GM19397 (cell line): Measurements from ENCODE around the gene AGXT.
"Not testable (repeated sequence)": the region's sequence is repeated elsewhere in the genome, so short reads cannot be mapped to it uniquely, and the experiment has no call there.

Experiments
- ATAC-seq: cut with Tn5 transposase; IDR thresholded peaks from one replicate; pipeline ENCODE4 v1.9.1; 2021; ENCODE audit warnings: mild to moderate bottlenecking, moderate library complexity; ENCODE audit not compliant: unreplicated experiment

Gene AGXT

DNA sequence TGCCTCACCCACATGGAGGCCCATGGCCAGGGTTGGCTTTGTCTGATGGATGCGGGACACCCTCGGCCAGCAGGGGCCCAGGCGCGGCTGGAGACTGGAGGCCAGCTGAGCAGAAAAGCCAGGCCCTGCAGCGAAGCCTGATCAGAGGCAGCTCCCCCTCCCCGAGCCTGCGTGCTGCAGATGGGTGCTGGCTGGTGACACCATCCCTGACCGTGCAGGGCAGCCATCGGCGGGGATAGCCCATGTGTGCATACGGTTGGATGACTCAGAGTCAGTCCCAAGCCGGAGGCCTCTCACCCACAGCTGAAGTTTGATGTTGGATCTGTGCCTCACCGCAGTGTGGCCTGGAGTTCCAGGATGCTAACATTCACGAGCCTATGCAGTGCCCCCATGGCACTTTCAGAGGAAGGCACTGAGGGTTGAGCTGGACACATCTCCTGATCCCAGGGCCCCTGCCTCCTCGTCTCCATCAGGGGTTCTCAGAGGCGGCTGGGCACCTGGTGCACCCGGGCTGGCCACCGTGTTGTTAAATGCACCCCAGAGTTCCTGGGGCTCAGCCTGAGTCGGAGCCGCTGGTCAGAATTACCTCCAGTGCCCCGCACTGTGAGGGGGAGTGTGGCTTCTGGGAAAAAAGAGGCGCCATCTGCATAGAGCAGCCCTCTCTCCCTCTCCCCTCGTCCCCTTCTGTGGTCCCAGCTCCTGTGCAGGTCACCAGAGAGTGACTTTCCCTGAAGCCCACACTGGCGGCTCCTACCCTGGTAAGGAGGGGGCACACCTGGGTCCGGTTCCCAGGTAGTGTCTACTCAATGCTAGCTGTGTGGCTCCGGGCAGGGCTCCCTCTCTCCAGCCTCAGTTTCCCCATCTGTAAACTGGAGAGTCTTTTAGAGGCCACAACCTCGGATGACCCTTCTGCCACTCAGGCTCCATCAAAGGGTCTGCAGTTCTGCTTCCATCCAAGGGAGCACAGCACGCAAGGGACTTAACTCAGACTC, 29.2 kb upstream of the AGXT start:
- ATAC-seq = no peak

DNA sequence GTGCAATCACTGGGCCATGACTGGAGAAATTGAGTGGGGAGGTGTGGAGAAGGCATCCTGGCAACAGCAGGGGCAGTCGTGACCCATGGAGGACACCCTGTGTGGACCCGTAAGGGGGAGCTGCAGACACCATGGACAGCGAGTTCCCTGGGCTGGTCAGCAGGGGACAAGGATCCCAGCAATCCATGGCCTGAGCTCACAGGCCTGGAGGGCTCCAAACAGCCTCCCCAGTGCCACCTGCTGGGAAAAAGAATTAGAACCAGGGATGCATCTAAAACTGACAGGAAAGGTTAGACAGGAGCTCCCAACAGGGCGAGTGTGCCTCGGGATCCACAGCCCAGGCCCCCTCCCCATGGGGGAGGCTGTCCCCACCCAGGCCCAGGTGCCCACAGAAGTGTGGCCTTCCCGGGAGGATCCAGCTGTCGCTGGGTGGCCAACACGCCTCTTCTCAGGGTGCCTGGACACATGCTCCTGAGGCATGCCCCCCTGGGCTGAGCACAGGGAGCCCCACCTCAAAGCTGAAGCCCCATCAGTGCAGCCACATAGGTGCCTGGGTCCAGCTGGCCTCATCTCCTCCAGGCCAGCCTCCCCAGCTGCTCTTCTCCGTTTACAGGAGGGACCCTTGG, 28.1 kb upstream of the AGXT start:
- ATAC-seq = no peak

DNA sequence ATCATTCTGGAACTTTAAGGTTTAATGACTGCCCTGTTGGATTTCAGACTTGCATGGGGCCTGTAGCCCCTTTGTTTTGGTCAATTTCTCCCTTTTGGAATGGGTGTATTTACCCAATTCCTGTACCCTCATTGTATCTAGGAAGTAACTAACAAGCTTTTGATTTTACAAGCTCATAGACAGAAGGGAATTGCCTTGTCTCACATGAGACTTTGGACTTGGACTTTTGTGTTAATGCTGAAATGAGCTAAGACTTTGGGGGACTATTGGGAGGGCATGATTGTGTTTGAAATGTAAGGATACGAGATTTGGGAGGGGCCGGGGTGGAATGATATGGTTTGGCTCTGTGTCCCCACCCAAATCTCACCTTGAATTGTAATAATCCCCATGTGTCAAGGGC, 22.3 kb upstream of the AGXT start:
- ATAC-seq = not testable (repeated sequence)

DNA sequence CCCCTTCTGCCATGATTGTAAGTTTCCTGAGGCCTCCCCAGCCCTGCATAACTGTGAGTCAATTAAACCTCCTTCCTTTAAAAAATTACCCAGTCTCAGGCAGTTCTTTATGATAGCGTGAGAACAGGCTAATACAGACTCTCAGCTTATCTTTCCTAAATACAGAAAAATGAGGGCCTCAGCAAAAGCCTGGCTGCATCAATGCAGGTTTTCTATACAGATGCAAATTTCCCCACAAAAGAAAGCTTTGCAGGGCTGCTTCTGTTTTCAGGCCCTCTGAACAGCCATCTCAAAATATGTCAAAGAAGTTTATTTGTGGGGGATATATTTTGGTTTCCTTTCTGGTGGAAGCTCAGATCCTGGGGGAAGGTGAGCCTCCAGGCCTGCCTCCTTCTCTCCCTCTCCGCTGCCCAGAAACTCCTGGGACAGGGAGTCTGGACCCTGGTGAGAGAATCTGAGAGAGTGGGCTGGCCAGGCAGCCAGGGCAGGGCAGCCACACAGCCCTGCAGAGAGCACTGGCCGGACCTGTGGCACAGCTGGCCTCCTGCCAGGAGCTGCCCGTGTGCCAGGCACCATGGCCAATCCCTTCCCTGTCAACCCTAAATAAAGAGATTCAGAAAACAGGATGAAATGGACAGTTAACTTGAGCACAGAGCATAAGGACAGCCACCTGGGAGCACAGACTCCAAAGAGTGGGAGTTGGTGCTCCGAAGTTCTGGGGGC, 21.6 kb upstream of the AGXT start:
- no peak for ATAC-seq

DNA sequence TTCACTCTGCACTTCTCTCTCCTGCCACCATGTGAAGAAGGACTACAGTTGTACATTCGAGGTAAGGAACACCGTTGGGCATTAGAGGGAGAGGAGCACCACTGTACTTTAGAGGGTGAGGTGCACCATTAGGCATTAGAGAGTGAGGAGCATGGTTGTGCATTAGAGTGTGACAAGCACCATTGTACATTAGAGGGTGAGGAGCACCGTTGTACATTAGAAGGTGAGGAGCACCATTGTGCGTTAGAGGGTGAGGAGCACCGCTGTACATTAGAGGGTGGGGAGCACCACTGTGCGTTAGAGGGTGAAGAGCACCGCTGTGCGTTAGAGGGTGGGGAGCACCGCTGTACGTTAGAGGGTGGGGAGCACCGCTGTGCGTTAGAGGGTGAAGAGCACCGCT, 20.8 kb upstream of the AGXT start:
- no peak for ATAC-seq

DNA sequence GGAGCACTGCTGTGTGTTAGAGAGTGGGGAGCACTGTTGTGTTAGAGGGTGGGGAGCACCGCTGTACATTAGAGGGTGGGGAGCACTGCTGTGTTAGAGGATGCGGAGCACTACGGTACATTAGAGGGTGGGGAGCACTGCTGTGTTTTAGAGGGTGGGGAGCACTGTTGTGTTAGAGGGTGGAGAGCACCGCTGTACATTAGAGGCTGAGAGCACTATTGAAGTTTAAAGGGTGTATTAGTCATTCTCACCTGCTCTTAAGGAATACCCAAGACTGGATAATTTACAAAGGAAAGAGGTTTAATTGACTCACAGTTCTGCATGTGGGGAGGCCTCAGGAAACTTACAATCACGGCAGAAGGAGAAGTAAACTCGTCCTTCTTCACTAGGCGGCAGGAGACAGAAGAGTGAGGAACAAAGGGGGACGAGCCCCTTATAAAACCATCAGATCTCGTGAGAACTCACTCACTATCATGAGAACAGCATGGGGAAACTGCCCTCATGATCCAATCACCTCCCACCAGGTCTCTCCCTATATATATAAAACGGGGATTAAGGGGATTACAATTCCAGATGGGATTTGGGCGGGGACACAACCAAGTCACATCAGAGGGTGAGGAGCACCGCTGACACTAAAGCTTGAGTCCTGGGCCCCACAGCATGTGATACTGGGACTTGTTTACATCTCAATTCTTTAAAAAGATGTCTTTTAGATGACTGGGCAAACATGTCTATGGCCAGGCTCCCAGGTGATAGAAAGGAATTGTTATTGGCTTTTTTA, 19.5 kb upstream of the AGXT start:
- ATAC-seq = no peak

DNA sequence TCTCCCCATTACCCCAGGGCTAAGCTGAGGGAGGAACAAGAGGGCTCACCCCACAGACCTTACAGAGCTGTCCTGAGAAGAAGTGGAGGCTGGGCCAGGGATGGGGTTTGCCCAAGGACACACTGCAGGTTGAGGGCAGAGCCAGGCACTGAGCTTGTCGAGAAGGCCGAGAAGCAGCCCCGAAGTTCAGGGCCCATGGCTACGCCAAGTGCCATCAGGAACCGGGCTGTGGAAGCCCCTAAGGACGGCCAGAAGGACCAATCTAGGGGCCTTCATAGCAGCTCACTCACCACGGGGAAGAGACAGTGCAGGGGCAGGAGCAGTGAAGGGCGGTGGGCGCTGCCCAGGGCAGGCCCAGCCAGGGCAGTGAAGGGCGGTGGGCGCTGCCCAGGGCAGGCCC, 18.6 kb upstream of the AGXT start:
- no peak for ATAC-seq

DNA sequence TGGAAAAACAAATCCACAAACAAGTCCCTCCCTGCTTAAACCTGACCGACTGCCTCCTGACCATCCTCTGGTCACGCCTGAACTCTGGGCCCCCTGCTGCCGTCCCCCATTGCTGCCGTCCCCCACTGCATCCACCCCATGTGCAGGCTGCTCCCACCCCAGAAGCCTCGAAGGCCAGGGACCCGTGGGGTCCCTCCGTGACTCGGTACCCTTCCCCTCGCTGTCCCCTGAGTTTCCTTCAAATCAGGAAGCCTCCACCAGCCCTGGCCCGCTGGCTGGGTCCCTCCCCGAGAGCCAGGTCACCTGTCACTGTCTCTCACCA, 17.9 kb upstream of the AGXT start:
- ATAC-seq = no peak

DNA sequence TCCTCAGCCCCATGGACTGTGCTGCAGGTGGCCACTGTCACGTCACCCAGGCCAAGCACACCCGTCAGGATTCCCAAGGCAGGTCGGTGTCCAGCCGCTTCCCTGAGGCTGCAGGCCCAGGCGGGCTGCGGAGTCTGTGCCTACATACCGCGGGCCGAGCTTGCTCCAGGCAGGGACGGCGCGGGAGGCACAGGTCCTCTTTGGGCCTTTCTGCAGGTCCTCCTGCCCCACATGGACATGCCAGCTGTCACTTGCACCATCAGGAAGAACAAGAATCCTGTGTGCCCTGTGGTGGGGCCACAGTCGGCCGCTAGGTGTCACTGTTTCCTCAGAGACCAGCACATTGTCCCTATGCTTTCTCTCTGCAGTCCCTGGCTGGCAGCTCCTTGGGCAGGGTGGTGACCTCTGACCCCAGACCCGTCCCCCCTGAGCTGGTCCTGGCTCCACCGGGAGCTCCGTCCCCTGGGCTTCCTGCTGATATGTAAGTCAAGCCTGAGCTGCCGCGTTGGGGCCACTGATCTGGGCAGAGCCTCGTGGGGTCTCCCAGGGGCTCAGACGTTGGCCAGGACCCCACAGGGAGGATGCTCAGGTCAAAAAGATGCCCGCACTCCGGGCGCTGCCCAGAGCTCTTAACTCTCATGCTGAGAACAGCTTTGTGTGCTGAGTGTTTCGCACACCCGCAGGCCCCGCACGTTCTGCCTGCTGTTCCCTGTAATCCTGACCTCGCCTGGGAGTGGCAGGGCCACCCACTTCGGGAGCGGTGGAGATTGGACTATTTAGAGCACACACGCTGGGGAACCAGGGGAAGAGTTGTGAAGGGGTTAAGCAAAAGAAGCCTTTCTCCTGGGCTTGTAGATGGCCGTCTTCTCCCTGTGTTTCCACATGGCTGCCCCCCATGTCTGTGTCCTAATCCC, 17.3 kb upstream of the AGXT start:
- no peak for ATAC-seq

DNA sequence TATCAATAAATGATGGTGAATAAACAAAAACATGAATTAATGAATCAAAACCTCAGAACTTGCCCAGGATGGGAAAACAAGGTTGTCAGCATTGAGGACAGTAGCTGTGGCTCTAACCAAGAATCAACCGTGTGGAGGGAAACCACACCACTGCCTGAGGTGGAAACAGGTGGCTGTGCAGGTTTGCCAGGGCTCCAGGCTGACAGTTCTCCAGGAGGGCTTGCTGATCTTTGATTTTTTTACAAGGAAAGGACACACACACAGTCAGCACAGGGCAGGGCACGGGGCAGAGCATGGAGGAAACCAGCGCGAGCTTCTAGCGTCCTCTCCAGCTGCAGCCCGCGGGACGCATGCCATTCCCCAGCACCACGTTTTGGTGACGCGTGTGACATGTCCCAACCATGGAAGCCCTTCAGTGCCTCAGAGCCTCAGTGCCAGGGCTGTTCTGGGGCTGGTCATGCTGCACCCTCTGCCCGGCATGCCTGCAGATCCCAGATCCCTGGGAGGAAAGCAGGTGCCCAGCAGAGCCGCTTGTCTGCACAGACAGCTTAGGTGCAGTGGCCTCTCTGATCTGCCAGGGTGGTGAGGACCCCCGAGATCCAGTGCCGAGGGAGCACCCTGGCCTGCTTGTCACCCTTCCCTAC, 15.8 kb upstream of the AGXT start:
- ATAC-seq = no peak

DNA sequence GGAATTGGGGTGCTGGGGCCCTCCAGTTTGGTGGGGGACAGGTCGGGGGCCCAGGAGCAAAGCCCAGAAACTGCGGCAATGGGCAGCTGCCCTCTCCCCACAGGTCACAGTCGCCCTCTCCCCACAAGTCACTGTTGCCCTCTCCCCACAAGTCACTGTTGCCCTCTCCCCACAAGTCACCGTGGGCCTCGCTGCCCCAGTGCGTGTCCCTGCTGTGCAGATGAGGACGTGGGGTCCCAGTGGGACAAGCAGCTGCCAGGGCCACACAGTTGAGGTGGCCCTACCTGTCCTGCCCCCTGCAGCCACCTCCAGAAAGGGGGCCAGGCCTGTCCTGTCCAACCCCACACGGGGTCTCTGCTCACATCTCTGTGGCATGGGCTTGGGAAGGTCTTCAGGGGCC, 13.0 kb upstream of the AGXT start:
- ATAC-seq = no peak

DNA sequence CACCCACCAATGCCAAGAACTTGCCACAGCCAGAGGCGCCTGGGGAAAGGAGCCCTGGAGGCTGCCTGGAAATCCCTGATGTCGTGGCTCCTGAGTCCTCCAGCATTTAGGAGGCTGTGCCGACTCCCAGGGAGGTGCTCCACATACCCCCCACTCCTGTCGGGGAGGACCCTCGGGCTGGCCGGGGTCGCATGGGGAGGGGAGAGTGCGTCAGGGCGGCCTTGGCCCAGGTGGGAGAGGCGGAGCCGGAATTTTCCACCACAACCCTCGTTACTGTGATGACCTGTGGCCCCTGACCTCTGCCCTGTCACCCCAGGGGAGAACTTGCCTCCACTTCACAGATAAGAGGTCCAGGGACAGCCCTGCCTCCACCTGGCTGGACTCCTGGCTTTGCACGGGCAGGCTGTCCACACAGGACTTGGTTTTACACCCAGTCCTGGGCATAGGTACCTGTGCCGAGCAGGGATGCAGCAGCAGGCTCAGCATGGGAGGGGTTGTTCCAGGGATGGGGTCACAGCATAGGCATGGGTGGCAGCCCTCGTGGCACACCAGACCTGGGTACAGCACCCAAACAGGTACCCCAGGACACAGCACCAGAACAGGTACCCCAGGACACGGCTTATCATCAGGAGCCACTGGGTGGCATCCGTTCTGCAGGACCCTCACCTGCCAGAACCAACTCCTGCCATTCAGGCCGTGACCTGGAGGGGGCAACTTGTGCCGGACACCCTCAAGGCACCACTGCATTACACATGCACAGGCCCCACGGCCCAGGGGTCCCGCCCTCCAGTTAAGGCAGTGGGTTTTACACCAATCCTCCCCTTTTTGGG, 12.3 kb upstream of the AGXT start:
- ATAC-seq = no peak

DNA sequence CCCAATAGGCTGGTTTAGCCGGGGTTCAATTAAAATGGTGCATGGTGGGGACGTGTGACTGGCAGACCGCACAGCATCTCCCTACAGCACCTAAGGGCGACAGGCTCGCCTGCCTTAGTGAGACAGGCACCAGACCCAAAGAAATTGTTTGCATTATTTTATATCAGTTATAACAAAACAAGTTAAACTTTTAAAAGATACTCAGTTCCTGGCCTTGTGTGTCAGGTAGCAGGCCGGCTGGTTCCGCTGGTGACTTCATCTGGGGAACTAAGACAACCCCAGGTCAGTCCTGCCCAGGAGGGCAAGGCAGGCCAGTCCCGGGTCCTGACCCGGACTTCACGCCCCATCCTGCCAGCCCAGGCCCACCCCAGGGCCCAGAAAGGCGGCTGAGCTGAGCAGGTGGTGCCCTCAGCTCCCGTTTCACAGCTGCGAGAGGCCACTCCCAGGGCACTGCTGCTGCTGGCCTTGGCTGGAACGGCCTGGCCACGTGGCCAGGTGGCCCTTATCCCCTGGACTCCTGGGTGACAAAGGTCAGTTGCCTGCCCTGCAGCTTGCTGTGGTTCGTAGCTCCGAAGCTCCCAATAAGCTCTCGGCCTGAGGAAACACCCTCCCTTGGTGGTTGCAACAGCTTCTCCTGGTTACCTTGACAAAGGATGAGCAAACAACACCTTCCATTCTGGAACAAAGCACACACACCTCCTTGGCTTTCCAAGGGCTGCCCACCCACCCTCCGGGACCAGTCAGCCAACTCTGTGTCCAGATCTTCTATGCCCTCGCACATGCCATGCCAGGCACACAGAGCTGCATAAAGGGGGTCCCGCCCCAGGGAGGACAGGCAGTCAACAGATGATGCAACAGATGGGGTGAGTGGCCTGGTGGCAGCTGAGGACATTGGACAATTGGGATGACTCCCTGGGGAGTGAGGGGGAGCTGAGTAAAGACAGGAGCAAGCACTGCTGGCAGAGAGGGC, 11.3 kb upstream of the AGXT start:
- ATAC-seq = no peak

DNA sequence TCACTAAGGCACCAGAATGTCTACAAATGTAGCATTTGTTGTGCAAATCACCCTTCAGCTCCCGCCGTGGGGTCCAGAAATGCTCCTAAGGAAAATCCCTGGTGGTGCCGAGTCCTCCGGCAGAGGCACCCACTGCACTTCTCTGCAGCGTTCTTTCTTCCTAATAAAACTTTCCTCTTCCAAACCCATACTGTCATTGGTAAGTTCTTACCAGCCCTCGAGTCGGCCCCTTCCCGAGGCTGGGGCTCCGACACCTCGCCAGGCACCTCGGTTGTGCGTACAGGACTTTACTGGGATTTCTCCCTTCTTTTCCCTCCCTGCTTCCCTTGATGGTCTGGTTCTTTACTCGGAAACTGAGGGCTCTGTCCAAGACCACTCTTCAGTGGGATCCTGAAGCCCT, 10.3 kb upstream of the AGXT start:
- no peak for ATAC-seq

DNA sequence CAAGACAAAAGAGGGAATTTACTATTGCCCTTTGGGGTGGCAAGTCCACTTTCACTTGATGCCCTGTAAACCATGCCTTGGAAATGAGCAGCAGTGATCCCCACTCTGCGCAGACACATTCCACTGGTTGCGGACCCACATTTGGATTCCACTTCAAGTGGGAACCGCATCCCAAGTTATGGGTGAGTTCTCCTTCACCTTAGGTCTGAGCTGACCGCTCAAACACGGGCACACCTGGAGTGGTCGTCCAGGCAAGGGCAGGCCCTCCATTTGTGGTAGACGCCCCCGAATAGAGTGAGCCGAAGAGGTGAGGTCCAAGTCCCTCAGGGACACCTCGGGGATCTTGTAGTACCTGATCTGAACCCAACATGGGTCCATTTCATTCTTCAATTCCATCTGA, 9.8 kb upstream of the AGXT start:
- ATAC-seq = no peak

DNA sequence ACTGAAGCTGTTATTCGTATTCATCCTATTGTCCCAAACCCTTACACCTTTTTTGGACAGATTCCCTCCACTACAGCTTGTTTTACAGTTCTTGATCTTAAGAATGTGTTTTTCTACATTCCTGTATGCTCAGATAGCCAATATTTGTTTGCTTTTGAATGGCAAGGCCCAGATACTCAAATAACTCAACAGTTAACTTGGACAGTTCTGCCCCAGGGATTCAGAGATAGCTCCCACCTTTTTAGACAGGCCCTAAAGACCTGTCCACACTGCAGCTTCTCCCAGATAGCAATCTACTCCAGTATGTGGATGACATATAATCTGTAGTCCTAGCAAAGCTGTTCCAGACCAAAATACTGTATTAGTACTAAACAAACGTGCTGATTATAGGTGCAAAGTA, 7.1 kb upstream of the AGXT start:
- no peak for ATAC-seq

DNA sequence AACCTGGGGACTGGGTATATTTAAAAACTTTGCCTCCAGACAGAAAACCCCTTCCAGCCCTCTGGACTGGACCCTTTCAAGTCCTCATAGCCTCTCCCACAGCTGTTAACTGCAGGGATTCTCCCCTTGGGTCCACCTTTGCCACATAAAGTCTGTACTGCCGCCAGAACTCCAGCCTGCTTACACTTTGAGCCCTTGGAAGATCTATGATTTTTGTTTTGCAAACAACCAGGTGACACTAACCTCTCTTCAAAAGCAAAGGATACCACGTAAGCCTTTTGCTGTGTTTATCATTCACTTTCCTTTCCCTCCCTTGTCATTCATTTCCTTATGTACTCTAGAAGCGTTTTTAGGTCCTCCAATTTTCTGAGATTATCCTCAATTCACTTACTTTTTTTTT, 4.1 kb upstream of the AGXT start:
- no peak for ATAC-seq

DNA sequence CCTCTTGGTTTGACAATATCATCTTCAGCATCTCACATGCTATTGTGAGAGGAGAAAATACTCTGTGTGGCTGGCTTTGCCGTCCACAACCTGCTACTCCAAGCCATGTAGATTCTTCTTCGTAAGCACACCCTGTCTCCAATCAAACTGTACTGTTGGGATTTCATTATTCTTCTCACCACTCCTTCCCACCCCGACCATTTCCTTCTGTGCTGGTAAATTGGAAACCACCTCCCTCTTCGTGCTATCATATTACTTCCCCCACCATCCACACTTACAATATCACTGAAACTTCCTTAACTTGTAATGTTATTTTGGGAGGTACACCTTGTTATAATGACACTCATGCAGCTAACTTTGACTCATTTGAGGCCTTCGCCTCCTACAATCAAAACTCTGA, 3.2 kb upstream of the AGXT start:
- no peak for ATAC-seq
